Adrenal gland (tissue), 5 donors: ENCODE data around the gene RUNX1.

Source experiments
- POLR2A ChIP-seq, 2 donors: fragments of 450-650 bp; IDR thresholded peaks; one replicate each; pipeline ENCODE4 v1.6.1; 2017; ENCODE audit warnings: antibody characterized with exemption in 2 of 2, mild to moderate bottlenecking in 2 of 2, moderate library complexity in 1 of 2
- TF ChIP-seq, protein P1 (sequence below), 6 experiments: fragments of 450-650 bp in 4 of 6; fragments of 200-600 bp in 2 of 6; sonication (generic) in 1 of 6; IDR thresholded peaks; 1 replicate in 5 of 6; 2 replicates in 1 of 6; pipeline versions ENCODE4 v1.5.1 to v1.8.0; 2016 to 2021; ENCODE audit warnings: antibody characterized with exemption in 6 of 6, mild to moderate bottlenecking in 2 of 6, moderate library complexity in 1 of 6
- donor health status: DM: no; HTN: no; CAD: no.

DNA sequence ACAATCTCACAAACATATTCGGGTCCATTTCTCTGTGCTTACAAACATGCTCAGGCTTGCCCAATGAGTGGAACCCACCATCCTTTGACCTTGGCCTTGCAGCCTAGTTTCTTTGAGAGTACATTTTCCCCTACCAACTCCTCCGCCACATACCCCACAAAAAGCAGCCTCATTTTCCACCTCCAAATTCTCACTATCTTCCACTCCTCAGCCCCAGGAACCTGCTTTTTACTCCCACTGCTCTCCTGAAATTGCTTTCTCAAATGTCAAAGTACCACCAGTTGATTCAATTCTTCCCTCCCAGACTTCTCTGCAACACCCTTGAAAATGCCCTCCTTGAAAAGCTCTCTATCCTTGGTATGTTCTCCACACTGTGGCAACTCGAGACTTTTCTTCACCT lies 103.8 kb downstream of the RUNX1 start:
- TF ChIP-seq, protein P1, sequence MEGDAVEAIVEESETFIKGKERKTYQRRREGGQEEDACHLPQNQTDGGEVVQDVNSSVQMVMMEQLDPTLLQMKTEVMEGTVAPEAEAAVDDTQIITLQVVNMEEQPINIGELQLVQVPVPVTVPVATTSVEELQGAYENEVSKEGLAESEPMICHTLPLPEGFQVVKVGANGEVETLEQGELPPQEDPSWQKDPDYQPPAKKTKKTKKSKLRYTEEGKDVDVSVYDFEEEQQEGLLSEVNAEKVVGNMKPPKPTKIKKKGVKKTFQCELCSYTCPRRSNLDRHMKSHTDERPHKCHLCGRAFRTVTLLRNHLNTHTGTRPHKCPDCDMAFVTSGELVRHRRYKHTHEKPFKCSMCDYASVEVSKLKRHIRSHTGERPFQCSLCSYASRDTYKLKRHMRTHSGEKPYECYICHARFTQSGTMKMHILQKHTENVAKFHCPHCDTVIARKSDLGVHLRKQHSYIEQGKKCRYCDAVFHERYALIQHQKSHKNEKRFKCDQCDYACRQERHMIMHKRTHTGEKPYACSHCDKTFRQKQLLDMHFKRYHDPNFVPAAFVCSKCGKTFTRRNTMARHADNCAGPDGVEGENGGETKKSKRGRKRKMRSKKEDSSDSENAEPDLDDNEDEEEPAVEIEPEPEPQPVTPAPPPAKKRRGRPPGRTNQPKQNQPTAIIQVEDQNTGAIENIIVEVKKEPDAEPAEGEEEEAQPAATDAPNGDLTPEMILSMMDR (IDR thresholded peaks at IDR 0.05) = no peak
- no peak for TF ChIP-seq POLR2A (IDR thresholded peaks at IDR 0.05)
